ENCODE data around the gene IGSF21.

The IGSF21 gene

DNA sequence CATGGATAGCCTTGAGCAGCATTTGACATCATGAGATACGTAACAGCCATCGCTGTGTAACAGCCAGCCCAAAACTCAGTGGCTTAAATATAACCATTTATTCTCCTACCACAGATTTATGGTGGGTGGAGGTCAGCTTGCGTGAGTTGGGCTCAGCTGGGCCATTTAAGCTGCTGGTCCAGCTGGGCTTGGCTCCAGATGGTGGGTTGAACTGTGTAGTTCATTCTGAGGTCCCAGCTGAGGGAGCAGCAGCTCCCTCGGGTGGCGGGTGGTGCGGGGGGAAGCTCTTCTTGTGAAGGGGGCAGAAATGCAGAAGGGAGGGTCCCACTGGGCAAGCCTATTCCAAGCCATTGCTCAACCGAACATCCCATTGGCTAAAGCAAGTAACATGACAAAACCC, 75.9 kb downstream of the IGSF21 start:
- DNase-seq: no peak

DNA sequence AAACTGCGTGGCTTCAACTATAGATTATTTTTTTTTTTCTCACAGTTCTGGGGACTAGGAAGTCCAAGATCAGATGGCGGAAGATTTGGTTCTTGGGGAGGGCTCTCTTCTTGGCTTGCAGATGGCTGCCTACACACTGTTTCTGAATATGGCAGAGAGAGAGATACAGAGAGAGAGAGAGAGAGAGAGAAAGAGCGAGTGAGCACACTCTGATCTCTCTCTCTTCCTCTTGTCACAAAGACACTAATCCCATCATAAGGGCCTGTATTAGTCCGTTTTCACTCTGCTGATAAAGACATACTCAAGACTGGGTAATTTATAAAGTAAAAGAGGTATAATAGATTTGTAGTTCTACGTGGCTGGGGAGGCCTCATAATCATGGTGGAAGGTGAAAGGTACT, 79.5 kb downstream of the IGSF21 start:
- no peak for DNase-seq

- no peak for DNase-seq
These were observed 81.4 kb downstream of the IGSF21 start for GRCh38 chr1:18188820-18189517.

DNA sequence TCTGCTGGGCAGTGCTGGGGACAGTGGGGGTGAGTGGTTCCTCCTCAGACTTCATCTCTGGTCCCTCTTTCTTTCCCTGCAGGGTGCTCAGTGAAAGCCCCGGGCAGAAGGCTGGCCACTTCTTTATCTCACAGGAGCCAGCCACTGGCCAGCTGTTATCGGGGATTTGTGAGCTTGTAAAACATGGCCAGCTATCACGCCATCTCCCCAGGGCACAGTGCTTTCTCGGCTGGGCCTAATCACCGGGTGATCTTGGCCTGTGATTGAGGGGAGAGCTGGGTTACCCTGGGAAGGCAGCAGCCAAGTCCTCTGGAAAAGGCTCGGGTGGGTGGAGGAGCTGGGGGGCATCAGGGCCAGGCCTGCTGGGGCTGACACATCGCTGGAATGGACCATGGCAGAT, 83.0 kb downstream of the IGSF21 start:
- DNase-seq: no peak

- DNase-seq: no peak
These were observed 83.4 kb downstream of the IGSF21 start for GRCh38 chr1:18191037-18191436.

DNA sequence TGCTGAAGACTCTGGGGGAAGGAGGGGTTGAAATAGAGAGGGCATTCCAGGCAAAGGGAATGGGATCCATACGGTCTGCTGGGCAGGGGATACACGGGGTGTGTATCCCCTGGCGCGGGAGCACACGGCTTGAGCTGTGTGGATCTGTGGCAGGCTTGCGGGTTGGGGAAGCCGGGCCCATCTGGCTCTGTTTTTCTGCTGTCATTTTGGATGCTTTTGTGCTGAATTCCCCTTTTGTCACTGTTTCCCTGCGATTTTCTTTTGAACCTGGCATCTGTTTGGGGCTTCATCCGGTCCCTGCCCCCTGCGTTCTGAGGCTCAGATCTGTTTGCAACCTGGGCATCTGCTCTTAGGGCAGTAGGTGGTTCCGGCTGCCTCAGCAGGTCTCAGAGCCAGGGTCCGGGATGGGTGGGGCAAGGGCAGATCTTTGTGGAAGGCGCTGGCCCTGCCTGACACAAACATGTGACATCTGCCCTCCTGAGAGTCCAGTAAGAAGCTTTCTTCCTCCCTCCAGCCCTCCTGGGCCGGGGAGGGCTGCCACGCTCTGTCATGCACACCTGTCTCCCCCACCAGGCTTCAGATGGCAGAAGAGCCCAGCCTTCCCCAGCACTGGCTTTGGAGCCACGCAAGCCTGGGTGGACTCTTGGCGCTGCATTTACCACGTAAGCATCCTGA, 84.0 kb downstream of the IGSF21 start:
- no peak for DNase-seq

DNA sequence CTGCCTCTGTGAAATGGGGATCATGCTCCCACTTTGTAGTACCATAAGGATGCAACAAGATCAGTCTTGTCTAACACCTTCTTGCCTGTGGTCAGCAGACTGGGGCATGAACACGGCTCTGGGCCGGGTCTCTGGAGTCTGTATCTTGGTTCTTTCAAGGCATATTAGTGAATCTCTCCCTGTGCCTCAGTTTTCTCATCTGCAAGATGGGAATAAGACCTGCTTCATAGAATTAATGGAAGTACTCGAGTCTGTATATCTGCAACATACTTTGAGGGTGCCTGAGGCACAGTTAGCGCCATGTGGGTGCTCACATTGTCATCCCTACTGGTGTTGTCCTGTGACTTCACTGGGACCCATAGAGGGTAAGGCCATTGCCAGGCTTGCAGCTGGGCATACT, 84.6 kb downstream of the IGSF21 start:
- DNase-seq: no peak

GRCh38 chr1:18192974-18193373, 85.4 kb downstream of the IGSF21 start:
- no peak for DNase-seq

GRCh38 chr1:18197299-18197698, 89.7 kb downstream of the IGSF21 start:
- no peak for DNase-seq

GRCh38 chr1:18198260-18198659, 90.7 kb downstream of the IGSF21 start:
- DNase-seq: no peak

- no peak for DNase-seq
These were observed 91.9 kb downstream of the IGSF21 start for GRCh38 chr1:18199462-18199861.

DNA sequence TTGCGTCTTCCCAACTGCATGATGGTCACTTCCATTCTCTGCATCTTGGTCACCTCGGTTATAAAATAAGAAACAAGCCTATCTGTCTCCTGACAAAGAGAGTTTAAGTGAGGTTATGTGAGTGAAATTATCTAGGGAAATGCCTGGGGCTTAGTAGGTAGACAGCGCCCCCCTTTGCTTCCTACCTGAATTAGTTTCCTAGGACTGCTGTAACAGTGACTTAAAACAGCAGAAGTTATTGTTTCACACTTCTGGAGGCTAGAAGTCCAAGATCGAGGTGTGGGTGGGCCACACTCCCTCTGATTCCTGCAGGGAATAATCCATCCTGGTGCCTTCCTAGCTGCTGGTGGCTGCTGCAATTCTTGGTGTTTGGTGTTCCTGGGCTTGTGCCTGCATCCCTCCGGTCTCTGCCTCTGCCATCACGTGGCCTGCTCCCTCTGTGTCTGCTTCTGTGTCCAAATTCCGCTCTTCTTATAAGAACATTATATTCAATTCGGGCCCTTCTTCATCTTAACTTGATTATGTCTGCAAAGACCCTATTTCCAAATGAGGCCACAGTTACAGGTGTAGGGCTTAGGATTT, 92.6 kb downstream of the IGSF21 start:
- no peak for DNase-seq

GRCh38 chr1:18200918-18201317, 93.3 kb downstream of the IGSF21 start:
- peak; percentile 17 for DNase-seq

GRCh38 chr1:18201997-18202719, 94.6 kb downstream of the IGSF21 start:
- no peak for DNase-seq

DNA sequence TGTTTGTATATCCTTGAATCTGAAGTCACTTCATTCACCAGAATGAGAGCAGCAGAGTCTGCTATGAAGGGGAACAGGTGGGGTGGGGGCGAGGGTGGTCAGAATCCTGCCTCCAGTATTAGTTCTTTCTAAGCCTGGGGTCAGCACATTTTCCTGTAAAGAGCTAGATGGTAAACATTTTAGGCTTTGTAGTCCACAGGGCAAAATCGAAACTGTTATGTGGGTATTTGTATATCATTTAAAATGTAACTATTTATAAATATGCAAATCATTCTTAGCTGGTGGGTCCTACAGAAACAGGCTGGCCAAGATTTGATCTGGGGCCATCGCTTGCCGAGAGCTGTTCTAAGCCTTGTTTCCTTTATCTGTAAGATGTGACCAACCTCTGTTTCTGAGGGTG, 96.0 kb downstream of the IGSF21 start:
- DNase-seq: no peak

GRCh38 chr1:18204575-18204974, 97.0 kb downstream of the IGSF21 start:
- DNase-seq: no peak

GRCh38 chr1:18205319-18205718, 97.7 kb downstream of the IGSF21 start:
- DNase-seq: no peak

DNA sequence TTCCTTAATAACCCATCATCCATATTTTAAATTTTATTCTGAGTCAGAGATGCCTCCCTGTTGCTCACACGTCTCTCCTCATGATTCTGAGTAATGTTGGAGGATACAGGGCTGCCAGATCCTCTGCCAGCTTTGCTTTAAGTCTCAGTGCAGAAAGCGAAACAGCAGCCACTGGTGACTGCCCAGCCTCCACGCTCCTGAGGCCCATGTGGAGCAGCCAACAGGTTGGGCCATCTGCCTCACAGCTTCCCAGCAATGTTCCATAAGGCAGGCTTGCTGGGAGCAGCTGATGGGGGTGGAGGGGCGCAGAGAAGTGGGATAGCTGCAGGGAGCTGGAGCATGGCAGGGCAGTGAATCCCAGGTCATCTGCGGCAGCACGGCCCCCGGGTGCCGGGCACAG, 104.2 kb downstream of the IGSF21 start:
- DNase-seq: no peak

GRCh38 chr1:18217398-18218043, 109.9 kb downstream of the IGSF21 start:
- no peak for DNase-seq

- DNase-seq: no peak
These were observed 122.0 kb downstream of the IGSF21 start for GRCh38 chr1:18229625-18230024.

DNA sequence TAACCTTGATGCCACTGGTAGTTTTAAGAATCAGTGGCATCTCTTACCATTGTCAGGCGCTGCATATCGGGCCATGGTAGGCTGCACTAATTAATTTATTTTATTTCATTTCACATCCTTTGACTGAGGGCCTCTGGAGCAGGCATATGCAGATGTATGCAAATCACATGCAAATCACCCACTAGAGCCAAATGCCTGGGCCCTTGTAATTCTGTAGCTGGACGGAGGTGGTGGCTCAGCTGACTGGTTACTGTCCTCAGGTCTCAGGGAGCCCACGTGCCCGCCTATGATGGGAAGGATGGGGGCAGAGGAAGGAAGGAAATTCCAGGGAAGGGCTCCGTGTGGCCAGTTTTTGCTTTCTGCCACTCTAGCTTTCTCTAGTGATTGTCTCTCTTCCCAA, 122.7 kb downstream of the IGSF21 start:
- no peak for DNase-seq

GRCh38 chr1:18230840-18231239, 123.2 kb downstream of the IGSF21 start:
- peak; percentile 60 for DNase-seq

- DNase-seq: no peak
These were observed 124.5 kb downstream of the IGSF21 start for GRCh38 chr1:18232052-18232451.
